ENCODE measurements around the gene SRSF6. TPM values are rescaled to one million over a fixed set of nuclear protein-coding genes. Genes with fewer than 3 reads are reported as not detected.
A peak's percentile ranks its signal among the peaks of the same experiment; 100 is the strongest.
"Not testable (repeated sequence)": the region's sequence is repeated elsewhere in the genome, so short reads cannot be mapped to it uniquely, and the experiment has no call there.

The SRSF6 gene
- total RNA-seq = 100 to 1,000 TPM in 3 of 8 experiments, 10 to 100 TPM in 5; 34.4 to 179 (median 82.9) TPM

DNA sequence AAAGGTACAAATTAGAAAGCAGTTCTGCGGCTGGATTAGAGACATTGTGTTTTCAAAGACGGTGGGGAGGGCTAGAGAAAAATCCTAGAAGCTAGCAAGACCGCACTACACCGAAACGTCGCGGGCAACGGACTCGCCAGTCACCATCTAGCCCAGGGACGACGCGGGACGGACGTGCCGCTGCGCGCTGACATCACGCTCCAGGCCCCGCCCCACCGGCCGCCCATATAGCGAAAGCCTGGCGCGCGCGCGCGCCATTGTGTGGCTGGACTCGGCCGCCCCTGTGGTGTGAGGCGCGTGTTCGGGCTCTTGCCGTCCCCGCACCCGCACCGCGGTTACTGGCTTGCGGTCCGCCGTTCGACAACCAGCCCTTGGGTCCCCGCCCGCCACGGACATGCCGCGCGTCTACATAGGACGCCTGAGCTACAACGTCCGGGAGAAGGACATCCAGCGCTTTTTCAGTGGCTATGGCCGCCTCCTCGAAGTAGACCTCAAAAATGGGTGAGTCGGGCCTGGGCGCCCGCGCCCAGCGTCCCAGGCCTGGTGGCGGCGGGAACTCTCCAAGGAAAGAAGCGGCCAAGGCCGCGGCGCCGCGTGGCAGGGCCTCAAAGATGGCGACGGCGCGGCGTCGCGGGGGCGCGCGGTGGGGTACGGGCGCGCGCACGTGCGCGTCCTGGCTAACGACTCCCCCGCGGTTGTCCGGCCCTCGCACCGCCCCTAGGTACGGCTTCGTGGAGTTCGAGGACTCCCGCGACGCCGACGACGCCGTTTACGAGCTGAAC lies at the start of gene SRSF6:
SRSF6 (plus strand) TSS at position 257 of the 782 bp plus-strand sequence; CDS start at position 395, 138 bp downstream.
- WGBS, 10 experiments = 0 to 4% (median 0%) methylated on average over 4 to 28 of the region's 101 CpGs; no CpG with 5 or more reads in 4 of the 10 experiments
- Histone ChIP-seq H3K4me3 (peak within 1 kb of the TSS; percentile 82 to 100 (median 93)), H3K27ac (peak within 1 kb of the TSS; percentile 100), H3K4me1 (replicated peaks in 1 of 2) (peaks cover 4 to 9% of the 10 kb centered on the region in 2 donors)
- in situ Hi-C loops (cut with MboI; ENCODE audit: low pct_unique_long_range_greater_than_20kb in 2 of 9, low sequenced_read_pairs in 9 of 9, unreplicated experiment in 9 of 9) = no loop called here
- ATAC-seq (replicated peaks in 6 of 8) = peak; percentile 85 to 93 (median 90)

DNA sequence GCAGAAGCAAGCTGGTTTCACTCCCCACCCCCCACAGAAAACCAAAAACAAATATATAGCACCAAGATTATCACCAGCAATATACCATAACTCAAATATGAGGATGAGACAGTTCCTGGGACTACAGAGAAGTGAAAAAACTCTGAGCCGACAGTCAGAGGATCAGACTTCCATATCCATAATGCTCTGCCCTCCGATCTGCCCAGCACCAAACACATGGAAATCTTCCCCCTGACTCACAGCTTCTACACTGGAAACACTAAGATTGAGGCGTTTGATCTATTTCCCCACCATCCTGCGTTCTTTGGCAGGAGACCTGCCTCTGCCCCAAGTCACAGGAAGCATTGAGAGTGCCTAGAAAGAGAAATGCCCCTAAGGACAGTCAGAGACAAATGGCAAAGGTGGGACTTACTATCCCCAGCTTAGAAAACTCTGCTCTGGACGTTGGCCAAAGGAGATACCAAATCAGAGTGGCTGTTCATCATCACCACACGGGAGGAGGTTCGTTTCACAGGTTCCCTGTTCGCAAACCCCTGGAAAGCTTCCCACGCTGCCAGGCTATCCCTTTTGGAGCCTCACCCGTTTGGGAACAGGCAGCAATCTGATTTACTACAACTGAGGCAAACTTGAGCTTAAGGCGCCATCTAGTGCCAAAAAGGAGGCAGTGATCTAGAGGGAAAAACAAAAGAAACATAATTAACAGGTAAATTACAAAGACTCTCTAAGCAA lies 48.7 kb upstream of the SRSF6 start:
- in situ Hi-C loops (cut with MboI; ENCODE audit: low pct_unique_long_range_greater_than_20kb in 2 of 9, low sequenced_read_pairs in 9 of 9, unreplicated experiment in 9 of 9) = loop anchor here in 2 of 9 experiments (25.0 kb wide), 1 partner anchor 1672 kb away; no protein-coding TSS in a partner anchor
- Histone ChIP-seq H3K27ac (no peak overlapping the region), H3K4me3 (no peak overlapping the region), H3K4me1 (replicated peaks in 1 of 2) (no peaks in the 10 kb centered on the region)
- 0 to 62% (median 20%) methylated on average over 1 to 10 of the region's 11 CpGs; no CpG with 5 or more reads in 1 of the 10 experiments for WGBS, 10 experiments
- peak in 4 of 8 experiments; percentile 57 to 92 (median 80) for ATAC-seq (replicated peaks in 6 of 8)

DNA sequence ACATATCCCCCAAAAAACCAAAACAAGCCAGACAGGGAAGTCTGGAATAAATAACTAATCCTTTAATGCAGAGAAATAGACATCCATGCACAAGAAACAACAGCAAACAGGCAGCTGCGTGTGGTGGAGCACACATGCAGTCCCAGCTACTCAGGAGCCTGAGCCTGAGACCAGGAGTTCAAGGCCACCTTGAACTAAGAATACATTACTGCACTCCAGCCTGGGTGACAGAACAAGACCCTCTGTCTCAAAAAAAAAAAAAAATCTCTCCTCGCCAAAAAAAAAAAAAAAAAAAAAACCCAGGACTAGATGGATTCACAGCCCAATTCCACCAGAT lies 48.2 kb upstream of the SRSF6 start:
- no peak for ATAC-seq (replicated peaks in 6 of 8)
- H3K4me1 ChIP-seq (replicated peaks in 1 of 2) = no peaks in the 10 kb centered on the region
- in situ Hi-C loops (cut with MboI; ENCODE audit: low pct_unique_long_range_greater_than_20kb in 2 of 9, low sequenced_read_pairs in 9 of 9, unreplicated experiment in 9 of 9) = loop anchor here in 2 of 9 experiments (25.0 kb wide), 1 partner anchor 1672 kb away; no protein-coding TSS in a partner anchor
- H3K4me3 ChIP-seq = no peak overlapping the region
- 0 to 100% (median 73%) methylated on average over 1 to 2 of the region's 2 CpGs; no CpG with 5 or more reads in 5 of the 10 experiments for WGBS, 10 experiments
- no peak overlapping the region for H3K27ac ChIP-seq

GRCh38 chr20:43415661-43416430 lies 41.9 kb upstream of the SRSF6 start:
- in situ Hi-C loops (cut with MboI; ENCODE audit: low pct_unique_long_range_greater_than_20kb in 2 of 9, low sequenced_read_pairs in 9 of 9, unreplicated experiment in 9 of 9) = loop anchor here in 2 of 9 experiments (25.0 kb wide), 1 partner anchor 1679 kb away; no protein-coding TSS in a partner anchor
- H3K4me1 ChIP-seq (replicated peaks in 1 of 2) = no peaks in the 10 kb centered on the region
- 0 to 60% (median 38%) methylated on average over 1 to 5 of the region's 12 CpGs; no CpG with 5 or more reads in 3 of the 10 experiments for WGBS, 10 experiments
- no peak for ATAC-seq (replicated peaks in 6 of 8)
- no peak overlapping the region for H3K4me3 ChIP-seq
- no peak overlapping the region for H3K27ac ChIP-seq

DNA sequence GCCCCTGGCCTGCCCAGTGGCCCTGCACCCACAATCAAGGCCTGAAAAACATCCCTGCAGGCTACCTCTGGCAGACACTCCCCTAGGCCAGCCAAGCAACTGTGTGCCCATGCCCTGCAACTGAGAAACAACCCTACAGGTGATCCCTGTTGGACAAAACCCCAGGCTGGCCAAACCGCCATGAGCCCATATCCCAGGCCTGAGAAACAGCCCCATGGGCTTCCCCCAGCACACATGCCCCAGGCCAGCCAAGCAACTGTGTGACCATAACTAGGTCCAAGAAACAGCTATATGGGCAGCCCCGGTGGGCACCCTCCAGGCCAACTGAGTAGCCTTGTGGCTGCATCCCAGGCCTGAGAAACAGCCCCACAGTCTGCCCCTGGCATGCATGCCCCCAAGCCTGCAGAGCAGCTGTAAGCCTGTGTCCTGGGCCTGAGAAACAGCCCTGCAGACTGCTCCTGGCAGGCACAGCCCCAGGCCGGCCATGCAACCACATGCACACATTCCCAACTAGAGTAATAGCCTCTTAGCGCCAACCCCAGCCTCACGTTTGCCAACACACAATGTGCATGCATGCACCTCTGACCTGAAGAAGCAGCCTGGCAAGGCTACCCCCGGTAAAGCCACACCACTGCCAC lies 41.0 kb upstream of the SRSF6 start:
- no peak for ATAC-seq (replicated peaks in 6 of 8)
- Histone ChIP-seq H3K27ac (no peak overlapping the region), H3K4me1 (replicated peaks in 1 of 2) (no peaks in the 10 kb centered on the region), H3K4me3 (no peak overlapping the region)
- in situ Hi-C loops (cut with MboI; ENCODE audit: low pct_unique_long_range_greater_than_20kb in 2 of 9, low sequenced_read_pairs in 9 of 9, unreplicated experiment in 9 of 9) = loop anchor here in 2 of 9 experiments (25.0 kb wide), 1 partner anchor 1679 kb away; no protein-coding TSS in a partner anchor
- 40 to 90% (median 87%) methylated on average over 1 to 4 of the region's 6 CpGs; no CpG with 5 or more reads in 5 of the 10 experiments for WGBS, 10 experiments

GRCh38 chr20:43420192-43420591 lies 37.5 kb upstream of the SRSF6 start:
- ATAC-seq (replicated peaks in 6 of 8) = no peak
- H3K4me3 ChIP-seq = no peak overlapping the region
- in situ Hi-C loops (cut with MboI; ENCODE audit: low pct_unique_long_range_greater_than_20kb in 2 of 9, low sequenced_read_pairs in 9 of 9, unreplicated experiment in 9 of 9) = loop anchor here in 2 of 9 experiments (25.0 kb wide), 1 partner anchor 1683 kb away; no protein-coding TSS in a partner anchor

DNA sequence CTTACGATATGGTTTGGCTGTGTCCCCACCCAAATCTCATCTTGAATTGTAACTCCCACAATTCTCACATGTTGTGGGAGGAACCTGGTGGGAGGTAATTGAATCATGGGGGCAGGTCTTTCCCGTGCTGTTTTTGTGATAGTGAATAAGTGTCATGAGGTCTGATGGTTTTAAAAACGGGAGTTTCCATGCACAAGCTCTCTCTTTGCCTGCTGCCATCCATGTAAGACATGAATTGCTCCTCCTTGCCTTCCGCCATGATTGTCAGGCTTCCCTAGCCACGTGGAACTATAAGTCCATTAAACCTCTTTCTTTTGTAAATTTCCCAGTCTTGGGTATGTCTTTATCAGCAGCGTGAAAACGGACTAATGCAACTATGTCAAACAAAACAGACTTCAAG lies 36.8 kb upstream of the SRSF6 start:
- WGBS, 10 experiments = 33 to 87% (median 67%) methylated on average over 1 to 7 of the region's 7 CpGs
- H3K27ac ChIP-seq; H3K4me1 ChIP-seq (replicated peaks in 1 of 2); H3K4me3 ChIP-seq; ATAC-seq (replicated peaks in 6 of 8): not testable (repeated sequence)
- in situ Hi-C loops (cut with MboI; ENCODE audit: low pct_unique_long_range_greater_than_20kb in 2 of 9, low sequenced_read_pairs in 9 of 9, unreplicated experiment in 9 of 9) = loop anchor here in 2 of 9 experiments (25.0 kb wide), 1 partner anchor 1684 kb away; no protein-coding TSS in a partner anchor

More at GRCh38 chr20:43420192-43420591, 37.5 kb upstream of the SRSF6 start:
- no peaks in the 10 kb centered on the region for H3K4me1 ChIP-seq (replicated peaks in 1 of 2)
- H3K27ac ChIP-seq = no peak overlapping the region

DNA sequence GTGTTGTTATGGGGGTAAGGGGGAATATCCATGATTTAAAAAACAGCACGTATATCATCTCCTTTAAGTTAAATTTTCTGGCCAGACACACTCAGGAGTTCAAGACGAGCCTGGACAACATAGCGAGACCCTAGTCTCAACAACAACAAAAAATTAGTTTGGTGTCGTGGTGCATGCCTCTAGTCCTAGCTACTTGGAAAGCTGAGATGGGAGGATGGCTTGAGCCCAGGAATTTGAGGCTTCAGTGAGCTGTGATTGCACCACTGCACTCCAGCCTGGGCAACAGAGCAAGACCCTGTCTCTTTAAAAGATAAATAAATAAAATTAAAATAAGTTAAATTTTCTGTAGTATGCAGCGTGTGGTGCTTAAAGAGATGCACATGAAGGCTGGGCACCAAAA lies 31.5 kb upstream of the SRSF6 start:
- H3K4me3 ChIP-seq = no peak overlapping the region
- no peak for ATAC-seq (replicated peaks in 6 of 8)
- no peak overlapping the region for H3K27ac ChIP-seq
- in situ Hi-C loops (cut with MboI; ENCODE audit: low pct_unique_long_range_greater_than_20kb in 2 of 9, low sequenced_read_pairs in 9 of 9, unreplicated experiment in 9 of 9) = loop anchor here in 3 of 9 experiments (25.0 kb wide), 1 partner anchor 661 kb away; no protein-coding TSS in a partner anchor
- WGBS, 10 experiments = 8 to 74% (median 47%) methylated on average over 1 to 5 of the region's 5 CpGs; no CpG with 5 or more reads in 4 of the 10 experiments
- H3K4me1 ChIP-seq (replicated peaks in 1 of 2) = peaks cover 0 to 5% of the 10 kb centered on the region in 2 donors

DNA sequence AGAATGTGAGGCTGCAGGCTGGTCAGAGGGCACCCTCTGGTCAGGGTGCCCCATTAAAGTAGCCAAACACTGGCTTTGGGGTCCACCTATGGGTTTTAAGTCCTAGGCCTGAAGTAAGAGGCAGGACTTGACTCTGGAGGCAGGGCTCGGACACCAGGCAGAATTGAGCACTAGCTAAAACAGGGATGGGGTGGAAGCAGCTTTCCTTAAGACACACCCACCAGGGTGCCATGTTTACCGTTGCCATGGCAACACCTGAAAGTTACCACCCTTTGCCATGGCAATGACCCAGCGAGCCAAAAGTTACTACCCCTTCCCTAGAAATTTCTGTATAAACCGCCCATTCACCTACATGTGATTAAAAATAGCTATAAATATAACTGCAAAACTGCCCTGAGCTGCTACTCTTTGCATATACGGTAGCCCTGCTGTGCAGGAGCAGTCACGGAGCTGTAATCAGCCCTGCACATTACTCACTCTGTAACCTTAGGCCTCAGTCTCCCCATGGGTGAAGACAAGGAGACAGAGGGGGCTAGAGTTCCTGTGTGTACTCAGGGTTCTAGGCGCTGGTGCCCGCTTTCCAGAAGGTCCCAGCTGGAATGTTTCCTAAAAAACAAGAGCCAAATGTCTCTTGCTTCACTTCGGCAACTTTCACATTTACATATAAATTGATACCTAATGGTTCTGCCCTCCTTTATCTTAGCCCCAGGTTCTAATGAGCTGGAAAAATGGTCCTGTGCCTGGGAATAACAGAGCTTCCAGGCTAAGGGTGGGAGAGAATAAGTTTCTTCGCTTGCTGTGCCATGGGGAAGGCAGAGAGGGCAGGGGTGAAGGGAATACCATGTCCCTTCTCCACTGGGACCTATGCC lies 27.2 kb upstream of the SRSF6 start:
- H3K27ac ChIP-seq = no peak overlapping the region
- ATAC-seq (replicated peaks in 6 of 8) = peak in 3 of 8 experiments; percentile 36 to 75 (median 73)

DNA sequence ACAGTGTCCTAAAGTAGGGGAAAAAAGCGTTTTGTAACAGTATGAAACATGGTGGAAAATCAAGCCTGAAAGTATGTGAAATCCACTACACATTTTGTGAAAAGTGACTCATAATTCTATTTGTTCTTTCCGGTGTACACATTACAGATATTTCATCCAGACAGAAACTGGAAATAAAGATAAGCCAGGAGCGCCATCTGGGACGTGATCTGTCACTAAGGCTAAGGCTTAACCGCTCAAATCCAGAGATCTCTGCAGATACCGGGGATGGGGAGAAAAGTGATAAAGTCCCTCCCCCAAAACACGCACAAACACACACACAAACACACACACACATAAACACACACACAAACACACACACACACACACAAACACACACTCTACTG lies 26.6 kb upstream of the SRSF6 start:
- Histone ChIP-seq H3K4me1 (replicated peaks in 1 of 2) (peaks cover 0 to 5% of the 10 kb centered on the region in 2 donors), H3K27ac (no peak overlapping the region), H3K4me3 (no peak overlapping the region)
- WGBS, 10 experiments = 26 to 78% (median 61%) methylated on average over 1 to 6 of the region's 7 CpGs; no CpG with 5 or more reads in 3 of the 10 experiments
- no peak for ATAC-seq (replicated peaks in 6 of 8)
- in situ Hi-C loops (cut with MboI; ENCODE audit: low pct_unique_long_range_greater_than_20kb in 2 of 9, low sequenced_read_pairs in 9 of 9, unreplicated experiment in 9 of 9) = loop anchor here in 3 of 9 experiments (25.0 kb wide), 1 partner anchor 656 kb away; no protein-coding TSS in a partner anchor

More for the DNA sequence above, 27.2 kb upstream of the SRSF6 start:
- H3K4me3 ChIP-seq = no peak overlapping the region
- WGBS, 10 experiments = 0 to 100% (median 33%) methylated on average over 1 to 9 of the region's 10 CpGs; no CpG with 5 or more reads in 1 of the 10 experiments
- in situ Hi-C loops (cut with MboI; ENCODE audit: low pct_unique_long_range_greater_than_20kb in 2 of 9, low sequenced_read_pairs in 9 of 9, unreplicated experiment in 9 of 9) = loop anchor here in 3 of 9 experiments (25.0 kb wide), 1 partner anchor 657 kb away; no protein-coding TSS in a partner anchor
- peaks cover 0 to 5% of the 10 kb centered on the region in 2 donors for H3K4me1 ChIP-seq (replicated peaks in 1 of 2)

DNA sequence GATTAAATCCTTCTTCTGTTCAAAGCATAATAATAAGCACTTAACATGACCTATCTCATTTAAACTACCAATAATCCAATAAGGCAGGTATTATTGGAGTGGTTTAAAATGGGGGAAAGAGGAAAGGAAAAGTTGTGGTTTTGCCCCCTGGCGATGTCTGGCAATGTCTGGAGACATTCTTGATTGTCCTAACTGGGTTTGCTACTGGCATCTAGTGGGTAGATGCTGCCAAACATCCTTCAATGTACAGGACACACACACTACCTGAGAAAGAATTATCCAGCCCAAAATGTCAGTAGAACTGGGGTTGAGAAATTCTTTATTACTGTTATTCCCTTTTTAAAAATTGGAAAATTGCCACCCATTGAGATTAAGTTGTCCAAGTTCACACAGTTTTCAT lies 25.2 kb upstream of the SRSF6 start:
- no peak for ATAC-seq (replicated peaks in 6 of 8)
- in situ Hi-C loops (cut with MboI; ENCODE audit: low pct_unique_long_range_greater_than_20kb in 2 of 9, low sequenced_read_pairs in 9 of 9, unreplicated experiment in 9 of 9) = loop anchor here in 3 of 9 experiments (25.0 kb wide), 1 partner anchor 655 kb away; no protein-coding TSS in a partner anchor
- Histone ChIP-seq H3K4me3 (no peak overlapping the region), H3K27ac (no peak overlapping the region), H3K4me1 (replicated peaks in 1 of 2) (peaks cover 0 to 5% of the 10 kb centered on the region in 2 donors)
- 0 to 89% (median 50%) methylated on average over 1 of the region's 1 CpG; no CpG with 5 or more reads in 4 of the 10 experiments for WGBS, 10 experiments
